ENCODE results near the gene SLC1A5.

Gene SLC1A5

GRCh38 chr19:46788262-46788967, at the start of gene SLC1A5:
SLC1A5 (minus strand) TSS chr19:46788594; CDS start chr19:46787965, 629 bp downstream.
- no peak for TF ChIP-seq ZFX (IDR thresholded peaks at IDR 0.05)
- TF ChIP-seq, protein P1, sequence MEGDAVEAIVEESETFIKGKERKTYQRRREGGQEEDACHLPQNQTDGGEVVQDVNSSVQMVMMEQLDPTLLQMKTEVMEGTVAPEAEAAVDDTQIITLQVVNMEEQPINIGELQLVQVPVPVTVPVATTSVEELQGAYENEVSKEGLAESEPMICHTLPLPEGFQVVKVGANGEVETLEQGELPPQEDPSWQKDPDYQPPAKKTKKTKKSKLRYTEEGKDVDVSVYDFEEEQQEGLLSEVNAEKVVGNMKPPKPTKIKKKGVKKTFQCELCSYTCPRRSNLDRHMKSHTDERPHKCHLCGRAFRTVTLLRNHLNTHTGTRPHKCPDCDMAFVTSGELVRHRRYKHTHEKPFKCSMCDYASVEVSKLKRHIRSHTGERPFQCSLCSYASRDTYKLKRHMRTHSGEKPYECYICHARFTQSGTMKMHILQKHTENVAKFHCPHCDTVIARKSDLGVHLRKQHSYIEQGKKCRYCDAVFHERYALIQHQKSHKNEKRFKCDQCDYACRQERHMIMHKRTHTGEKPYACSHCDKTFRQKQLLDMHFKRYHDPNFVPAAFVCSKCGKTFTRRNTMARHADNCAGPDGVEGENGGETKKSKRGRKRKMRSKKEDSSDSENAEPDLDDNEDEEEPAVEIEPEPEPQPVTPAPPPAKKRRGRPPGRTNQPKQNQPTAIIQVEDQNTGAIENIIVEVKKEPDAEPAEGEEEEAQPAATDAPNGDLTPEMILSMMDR (conservative IDR thresholded peaks at IDR 0.05) = no peak
- peak within 1 kb of the TSS; percentile 99 for H3K27ac ChIP-seq

DNA sequence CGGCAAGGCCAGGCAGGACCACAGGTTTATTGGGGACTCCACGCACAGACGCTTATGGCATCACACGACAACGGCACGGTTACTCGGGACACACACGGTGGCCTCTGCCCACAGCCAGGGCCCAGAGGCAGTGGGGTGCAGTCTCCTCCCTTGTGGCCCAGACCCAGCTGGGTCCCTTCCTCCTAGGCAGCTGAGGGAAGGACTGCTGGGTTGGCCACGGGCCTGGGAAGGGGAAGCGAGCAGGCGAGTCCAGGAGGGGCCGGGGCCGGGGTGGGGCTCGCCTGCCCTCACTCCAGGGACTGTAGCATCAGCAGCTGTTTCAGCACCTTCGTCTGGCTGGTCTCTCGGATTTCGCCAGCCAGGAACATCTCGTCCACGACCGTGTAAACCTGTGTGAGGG, 49.8 kb upstream of the SLC1A5 start:
- no peak overlapping the region for H3K27ac ChIP-seq
- TF ChIP-seq, protein P1 (conservative IDR thresholded peaks at IDR 0.05) = no peak
- no peak for TF ChIP-seq ZFX (IDR thresholded peaks at IDR 0.05)

GRCh38 chr19:46834984-46835383, 46.6 kb upstream of the SLC1A5 start:
- no peak overlapping the region for H3K27ac ChIP-seq
- TF ChIP-seq ZFX (IDR thresholded peaks at IDR 0.05) = no peak
- TF ChIP-seq, protein P1 (conservative IDR thresholded peaks at IDR 0.05) = no peak

DNA sequence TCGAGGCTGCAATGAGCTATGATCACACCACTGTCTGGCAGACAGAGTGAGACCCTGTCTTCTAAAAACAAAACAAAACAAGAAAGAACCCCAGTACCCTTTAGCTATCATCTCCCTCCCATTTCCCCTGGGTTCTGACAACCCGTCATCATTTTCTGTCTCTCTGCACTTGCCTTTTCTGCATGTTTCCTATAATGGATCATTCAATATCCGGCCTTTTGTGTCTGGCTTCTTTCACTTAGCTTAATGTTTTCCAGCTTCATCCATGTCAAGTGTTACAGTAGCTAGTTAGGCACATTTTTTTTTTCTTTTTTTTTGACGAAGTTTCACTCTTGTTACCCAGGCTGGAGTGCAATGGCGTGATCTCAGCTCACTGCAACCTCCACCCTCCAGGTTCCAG, 45.7 kb upstream of the SLC1A5 start:
- TF ChIP-seq, protein P1 (conservative IDR thresholded peaks at IDR 0.05) = no peak
- no peak for TF ChIP-seq ZFX (IDR thresholded peaks at IDR 0.05)
- H3K27ac ChIP-seq = no peak overlapping the region

- no peak overlapping the region for H3K27ac ChIP-seq
- TF ChIP-seq, protein P1 (conservative IDR thresholded peaks at IDR 0.05) = no peak
- TF ChIP-seq ZFX (IDR thresholded peaks at IDR 0.05) = no peak
Observed at GRCh38 chr19:46830864-46831263, 42.5 kb upstream of the SLC1A5 start.

- H3K27ac ChIP-seq = no peak overlapping the region
- TF ChIP-seq, protein P1 (conservative IDR thresholded peaks at IDR 0.05) = no peak
- no peak for TF ChIP-seq ZFX (IDR thresholded peaks at IDR 0.05)
Observed at GRCh38 chr19:46828484-46828883, 40.1 kb upstream of the SLC1A5 start.

GRCh38 chr19:46825731-46826055, 37.3 kb upstream of the SLC1A5 start:
- H3K27ac ChIP-seq = peak overlapping the region; percentile 39; the same call in 1 of the 2 replicates
- TF ChIP-seq, protein P1 (conservative IDR thresholded peaks at IDR 0.05) = no peak
- no peak for TF ChIP-seq ZFX (IDR thresholded peaks at IDR 0.05)
